NCI-H2107 treated with DMSO at 0.1 percent for 48 hours (cell line): ENCODE results near the gene FGFR2.

Experiments
- DNase-seq: peaks from one replicate; lab custom pipeline; 2025; ENCODE audit not compliant: unreplicated experiment; lab: John Stamatoyannopoulos, UW

The FGFR2 gene

DNA sequence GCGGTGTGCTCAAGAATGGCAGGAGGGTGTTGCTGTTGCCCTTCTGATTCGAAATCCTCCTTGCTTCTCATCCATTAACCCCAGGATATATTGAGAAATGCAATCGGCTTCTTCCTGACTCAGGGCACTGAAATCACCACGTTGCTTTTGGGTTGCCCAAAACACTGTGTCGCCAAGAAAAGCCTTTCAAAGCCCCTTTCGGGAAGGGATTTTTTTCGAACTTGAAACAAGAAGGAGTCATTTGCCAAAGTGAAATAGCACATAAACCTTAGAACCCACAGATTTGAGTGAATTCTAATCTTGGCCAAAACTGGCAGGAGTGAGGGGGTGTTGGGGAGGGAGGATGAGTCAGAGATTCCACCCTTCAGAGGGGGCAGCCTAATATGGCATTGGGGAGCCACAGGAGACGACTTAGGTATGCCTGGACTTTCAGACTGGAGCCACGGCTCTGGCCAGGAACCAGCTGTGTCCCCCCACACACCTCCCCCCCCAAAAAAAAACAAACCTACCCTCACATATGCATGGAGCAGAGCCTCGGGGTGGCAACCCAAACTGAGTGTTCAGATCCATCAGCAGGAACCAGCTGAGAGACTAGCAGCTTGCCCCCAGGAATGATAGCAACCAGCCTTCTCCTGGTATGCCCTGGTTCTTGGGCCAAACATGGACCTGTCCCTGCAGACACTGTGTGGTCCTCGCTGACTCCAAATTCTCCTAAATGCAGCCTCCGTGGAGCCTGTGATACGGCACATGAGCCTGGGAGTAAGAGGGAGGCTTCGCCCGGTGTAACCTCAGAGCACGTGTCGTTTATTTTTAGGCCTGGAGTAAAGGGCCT is 138.4 kb downstream of the FGFR2 start:
- no peak for DNase-seq

GRCh38 chr10:121459279-121459621 is 139.0 kb downstream of the FGFR2 start:
- DNase-seq, result no peak

DNA sequence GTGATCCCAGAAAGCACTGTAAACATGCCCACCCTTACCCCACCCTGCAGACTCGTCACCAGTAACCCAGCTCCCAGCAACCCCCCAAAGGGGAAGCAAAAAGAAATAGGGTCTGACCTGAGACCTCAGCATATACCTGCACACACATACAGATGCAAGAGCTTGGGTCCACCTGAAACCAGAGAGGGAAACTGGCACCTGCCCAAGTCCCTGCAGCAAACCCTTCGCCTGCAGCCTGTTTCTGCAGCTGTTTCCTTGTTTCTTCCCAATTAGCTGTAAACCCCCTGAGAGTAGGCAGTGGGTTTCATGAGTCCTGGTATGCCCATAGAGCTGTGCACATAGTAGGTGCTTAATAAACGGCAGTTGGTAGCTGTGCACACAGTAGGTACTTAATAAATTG is 140.5 kb downstream of the FGFR2 start:
- DNase-seq, result no peak

GRCh38 chr10:121455377-121455776 is 142.9 kb downstream of the FGFR2 start:
- no peak for DNase-seq

DNA sequence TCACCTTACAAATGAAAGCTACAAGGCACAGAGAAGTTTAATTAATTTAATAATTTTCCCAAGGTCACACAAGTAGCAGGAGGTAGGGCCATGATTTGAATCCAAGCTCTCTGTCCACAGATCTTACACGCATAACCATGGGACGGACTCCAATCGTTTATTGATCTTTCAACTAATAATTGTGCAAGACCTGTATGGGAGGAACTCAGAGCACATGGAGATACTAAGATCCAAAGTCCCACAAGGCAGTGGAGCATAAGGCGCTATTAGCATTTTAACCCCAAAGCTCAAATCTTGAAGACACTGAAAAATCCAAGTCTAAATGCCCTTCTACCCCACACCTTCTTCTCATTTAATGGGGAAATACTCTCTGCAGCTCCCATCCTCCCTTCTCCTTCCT is 143.5 kb downstream of the FGFR2 start:
- DNase-seq, result no peak

GRCh38 chr10:121453160-121453559 is 145.1 kb downstream of the FGFR2 start:
- no peak for DNase-seq

DNA sequence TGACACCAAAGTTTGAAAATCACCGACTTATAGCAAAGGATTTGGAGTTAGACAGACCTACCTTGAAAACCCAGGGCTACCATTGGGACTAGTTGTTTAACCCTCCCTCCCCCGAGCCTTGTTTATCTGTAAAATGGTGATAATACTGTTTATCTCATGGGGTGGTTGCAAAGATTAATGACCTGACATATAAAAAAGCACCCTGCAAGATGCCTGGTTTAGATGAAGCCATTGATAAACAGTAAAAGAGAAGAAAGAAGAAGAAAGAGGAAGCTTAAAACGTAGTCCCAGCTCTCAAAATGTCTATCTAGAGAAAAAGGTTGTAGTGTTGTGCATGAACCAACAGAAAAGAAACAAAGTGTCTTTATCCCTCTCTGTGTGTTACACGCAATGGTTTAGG is 145.7 kb downstream of the FGFR2 start:
- no peak for DNase-seq

- no peak for DNase-seq
Measured at GRCh38 chr10:121450247-121450646, 148.0 kb downstream of the FGFR2 start.

DNA sequence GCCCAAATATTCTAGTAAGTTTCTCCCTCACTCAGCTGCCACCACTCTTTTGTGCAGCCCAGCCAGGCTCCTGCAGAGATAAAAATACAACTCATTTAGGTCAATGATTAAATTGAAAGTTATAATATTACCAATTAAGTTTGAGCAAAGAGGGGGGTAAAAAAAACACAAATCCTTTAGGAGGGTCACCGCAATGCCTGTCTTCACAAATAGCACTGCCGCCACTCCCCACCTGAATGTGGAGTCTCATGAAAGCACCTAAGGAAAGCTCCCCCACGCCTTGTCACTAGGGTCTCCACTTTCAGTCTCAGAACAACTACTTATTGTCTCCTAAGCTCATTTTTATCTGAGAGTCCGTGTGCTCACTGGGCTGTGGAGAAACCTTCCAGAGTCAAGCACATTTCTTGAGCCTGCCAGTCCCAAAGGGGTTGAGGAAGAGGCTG is 148.7 kb downstream of the FGFR2 start:
- no peak for DNase-seq

- DNase-seq, result no peak
Measured at GRCh38 chr10:121448766-121449421, 149.3 kb downstream of the FGFR2 start.

- DNase-seq, result no peak
Measured at GRCh38 chr10:121444520-121445165, 153.6 kb downstream of the FGFR2 start.

GRCh38 chr10:121442086-121442935 is 155.9 kb downstream of the FGFR2 start:
- no peak for DNase-seq

GRCh38 chr10:121440461-121440860 is 157.8 kb downstream of the FGFR2 start:
- DNase-seq, result no peak

DNA sequence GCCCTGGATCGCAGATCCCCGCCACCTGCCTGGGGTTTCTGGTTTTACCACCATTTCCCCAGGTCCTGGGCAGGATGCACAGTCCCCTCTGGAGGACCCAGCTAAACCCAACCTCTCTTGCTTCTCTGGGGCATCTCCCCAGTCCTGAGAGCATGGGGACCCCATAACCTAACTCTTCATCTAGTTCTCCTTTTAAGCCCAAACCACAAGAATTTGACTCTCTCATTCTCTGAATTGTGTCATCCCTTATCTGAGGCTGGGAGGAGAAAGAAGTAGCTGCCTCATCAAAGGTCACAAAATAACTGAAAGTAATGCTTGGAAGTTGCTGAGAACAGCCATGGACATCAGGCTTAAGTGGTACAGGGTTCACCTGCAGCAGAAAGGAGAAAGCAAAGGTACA is 159.9 kb downstream of the FGFR2 start:
- no peak for DNase-seq

- DNase-seq, result no peak
Measured at GRCh38 chr10:121437596-121437995, 160.6 kb downstream of the FGFR2 start.

DNA sequence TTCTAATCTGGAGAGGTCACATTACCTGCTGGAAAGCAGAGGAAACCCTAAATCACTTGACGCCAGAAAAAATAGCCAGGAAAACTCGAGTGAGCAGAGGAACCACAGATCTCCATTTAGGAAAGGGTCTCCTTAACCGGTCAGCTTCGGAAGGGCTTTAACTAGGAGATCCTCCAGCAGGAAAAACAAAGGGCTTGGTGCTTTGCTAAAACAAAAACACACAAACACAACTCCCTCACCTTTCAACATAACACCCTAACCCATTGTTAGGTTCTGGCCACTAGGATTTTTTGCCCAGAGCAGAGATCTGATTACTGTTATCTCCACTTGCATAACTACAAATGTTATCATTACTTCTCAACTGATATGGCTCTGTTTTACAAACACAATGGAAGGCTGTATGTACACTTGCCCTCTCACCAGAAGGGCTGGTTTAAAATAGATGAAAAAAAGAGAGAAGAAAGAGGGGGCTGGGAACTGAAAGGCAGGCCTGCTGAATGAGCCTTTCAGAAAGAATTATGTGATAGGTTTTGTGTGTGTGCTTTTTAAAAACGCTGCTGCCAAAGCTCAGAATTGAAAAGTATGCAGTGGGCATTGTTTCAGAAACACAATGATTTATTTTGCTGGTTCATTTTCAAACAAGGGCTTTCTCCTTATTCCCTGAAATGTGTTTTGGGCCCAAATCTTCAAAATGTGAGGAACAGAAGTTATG is 161.5 kb downstream of the FGFR2 start:
- DNase-seq, result no peak

GRCh38 chr10:121436281-121436629 is 162.0 kb downstream of the FGFR2 start:
- no peak for DNase-seq

DNA sequence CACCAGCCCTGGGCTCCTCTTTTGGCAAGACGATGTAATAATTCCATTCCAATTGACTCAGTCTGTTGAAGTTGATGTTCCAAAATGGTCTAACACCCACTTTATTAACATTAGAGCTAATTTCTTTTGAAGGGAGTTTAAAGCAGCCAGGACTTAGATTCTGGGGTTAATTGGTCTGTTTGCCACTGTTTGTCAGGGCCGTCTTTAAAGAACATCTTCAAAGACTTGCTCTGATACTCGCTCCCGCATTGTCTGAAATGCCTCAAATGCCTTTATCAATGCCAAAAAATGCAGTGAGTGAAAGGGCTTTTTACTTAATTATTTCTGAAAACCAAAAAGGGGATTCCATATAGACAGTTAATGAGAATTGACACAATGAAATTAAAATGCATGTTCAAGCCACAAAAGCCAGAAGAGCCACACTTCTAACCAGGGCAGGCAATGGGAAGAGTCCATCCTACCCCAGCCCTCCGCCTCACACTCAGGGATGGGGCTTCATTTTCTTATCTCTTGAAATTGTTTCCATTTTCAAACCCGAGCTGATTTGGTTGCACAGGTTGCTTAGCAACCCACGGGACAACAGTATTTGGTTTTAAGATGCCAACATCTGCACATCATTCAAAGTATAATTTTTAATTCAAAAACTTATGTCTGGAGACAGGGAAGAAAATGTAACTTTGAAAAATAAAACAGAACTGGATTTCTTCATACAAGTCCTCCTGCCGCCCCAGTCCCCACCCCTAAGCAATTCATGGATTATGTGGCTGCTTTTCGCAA is 163.0 kb downstream of the FGFR2 start:
- DNase-seq, result no peak

GRCh38 chr10:121433965-121434364 is 164.3 kb downstream of the FGFR2 start:
- DNase-seq, result no peak

GRCh38 chr10:121428867-121429266 is 169.4 kb downstream of the FGFR2 start:
- DNase-seq, result no peak
